IPS-15b (cell line): Measurements from ENCODE around the gene CTCF.

Source experiments
- H3K27me3 ChIP-seq: one replicate; pipeline ENCODE4 v1.6.1; 2013; ENCODE audit warnings: low read length; ENCODE audit not compliant: control insufficient read depth, insufficient read depth
- H3K36me3 ChIP-seq: one replicate; pipeline ENCODE4 v1.6.1; 2013; ENCODE audit warnings: low read length; ENCODE audit not compliant: control insufficient read depth, insufficient read depth
- H3K4me1 ChIP-seq: one replicate; pipeline ENCODE4 v1.6.1; 2013; ENCODE audit warnings: mild to moderate bottlenecking, low read length; ENCODE audit not compliant: control insufficient read depth, insufficient read depth
- H3K4me3 ChIP-seq: one replicate; pipeline ENCODE4 v1.5.1; 2013; ENCODE audit warnings: low read depth, low read length
- H3K9ac ChIP-seq: one replicate; pipeline ENCODE4 v1.6.1; 2013; ENCODE audit warnings: low read depth, mild to moderate bottlenecking, low read length
- H3K9me3 ChIP-seq: one replicate; pipeline ENCODE4 v1.6.1; 2013; ENCODE audit warnings: mild to moderate bottlenecking, low read length; ENCODE audit not compliant: control insufficient read depth, insufficient read depth

Gene CTCF

DNA sequence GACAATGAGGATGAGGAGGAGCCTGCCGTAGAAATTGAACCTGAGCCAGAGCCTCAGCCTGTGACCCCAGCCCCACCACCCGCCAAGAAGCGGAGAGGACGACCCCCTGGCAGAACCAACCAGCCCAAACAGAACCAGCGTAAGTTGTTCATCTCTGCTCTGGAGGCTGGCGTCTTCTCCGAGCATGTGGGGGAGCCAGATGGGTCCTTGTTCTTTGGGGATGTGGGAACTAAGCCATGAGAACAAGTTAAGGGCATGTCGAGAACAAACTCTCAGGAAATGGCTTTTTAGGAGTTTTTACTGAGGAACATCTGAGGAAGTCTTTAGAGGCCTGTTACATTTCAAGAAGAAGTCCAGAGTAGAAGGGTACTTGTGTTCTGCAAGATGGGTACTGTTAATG is 74.4 kb downstream of the CTCF start:
- H3K4me1 ChIP-seq = no peaks in the 10 kb centered on the region
- H3K9me3 ChIP-seq = no peaks in the 10 kb centered on the region
- H3K9ac ChIP-seq = no peak overlapping the region
- H3K4me3 ChIP-seq = no peak overlapping the region
- no peaks in the 10 kb centered on the region for H3K27me3 ChIP-seq
- peaks cover 44% of the 10 kb centered on the region for H3K36me3 ChIP-seq

DNA sequence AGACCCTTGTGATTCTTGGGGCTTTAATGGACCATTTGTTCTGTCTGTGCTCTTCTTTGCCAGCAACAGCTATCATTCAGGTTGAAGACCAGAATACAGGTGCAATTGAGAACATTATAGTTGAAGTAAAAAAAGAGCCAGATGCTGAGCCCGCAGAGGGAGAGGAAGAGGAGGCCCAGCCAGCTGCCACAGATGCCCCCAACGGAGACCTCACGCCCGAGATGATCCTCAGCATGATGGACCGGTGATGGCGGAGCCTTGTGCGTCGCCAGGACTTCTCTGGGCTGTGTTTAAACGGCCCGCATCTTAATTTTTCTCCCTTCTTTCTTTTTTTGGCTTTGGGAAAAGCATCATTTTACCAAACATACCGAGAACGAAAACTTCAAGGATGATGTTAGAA is 75.3 kb downstream of the CTCF start:
- no peaks in the 10 kb centered on the region for H3K4me1 ChIP-seq
- H3K27me3 ChIP-seq = no peaks in the 10 kb centered on the region
- H3K9me3 ChIP-seq = no peaks in the 10 kb centered on the region
- H3K4me3 ChIP-seq = no peak overlapping the region
- peaks cover 37% of the 10 kb centered on the region for H3K36me3 ChIP-seq
- H3K9ac ChIP-seq = no peak overlapping the region

DNA sequence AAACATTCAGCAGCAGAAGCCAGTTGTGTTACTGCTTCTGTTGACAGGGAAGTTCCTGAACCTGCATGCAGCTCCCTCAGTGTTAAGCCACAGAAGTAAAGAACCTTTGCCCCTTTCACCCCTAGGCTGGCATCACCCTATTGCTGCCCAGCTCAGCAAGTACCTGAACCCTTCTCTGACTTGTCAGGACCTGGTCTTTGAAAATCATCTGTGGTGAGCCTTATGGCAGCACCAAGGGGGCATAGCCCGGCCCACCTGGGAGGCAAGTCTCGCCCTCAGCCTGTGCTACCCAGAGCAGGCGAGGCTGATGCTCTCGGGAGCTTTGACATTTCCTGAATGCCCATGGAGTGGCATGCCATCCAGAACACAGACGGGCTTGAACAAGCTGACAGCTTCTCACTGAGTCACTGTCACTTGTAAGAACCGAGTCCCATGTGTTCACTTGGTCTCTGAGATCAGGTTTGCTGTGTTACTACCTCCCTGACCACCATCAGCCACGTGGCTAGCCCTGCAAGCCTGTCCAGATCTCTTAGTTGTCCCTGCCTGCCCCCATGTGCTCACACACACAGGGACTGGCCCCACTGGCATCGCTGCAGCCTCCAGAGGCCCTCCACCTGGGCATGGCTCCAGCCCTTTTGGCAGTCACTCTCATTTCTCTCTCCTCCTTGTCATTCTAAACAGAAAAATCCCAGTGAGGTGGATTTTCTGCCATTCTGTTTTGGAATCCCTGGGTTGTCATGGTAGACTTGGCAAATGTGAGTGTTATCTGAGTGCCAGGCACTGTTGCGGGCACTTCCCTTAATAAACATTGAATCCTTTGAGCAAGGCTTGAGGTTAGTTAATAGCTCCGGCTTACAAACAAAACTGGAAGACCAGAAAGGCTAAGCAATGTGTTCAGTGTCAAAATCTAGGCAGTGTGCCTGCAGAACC is 79.7 kb downstream of the CTCF start:
- Histone ChIP-seq H3K36me3 (peaks cover 21% of the 10 kb centered on the region), H3K9me3 (no peaks in the 10 kb centered on the region), H3K4me1 (no peaks in the 10 kb centered on the region), H3K4me3 (no peak overlapping the region), H3K9ac (no peak overlapping the region), H3K27me3 (no peaks in the 10 kb centered on the region)

DNA sequence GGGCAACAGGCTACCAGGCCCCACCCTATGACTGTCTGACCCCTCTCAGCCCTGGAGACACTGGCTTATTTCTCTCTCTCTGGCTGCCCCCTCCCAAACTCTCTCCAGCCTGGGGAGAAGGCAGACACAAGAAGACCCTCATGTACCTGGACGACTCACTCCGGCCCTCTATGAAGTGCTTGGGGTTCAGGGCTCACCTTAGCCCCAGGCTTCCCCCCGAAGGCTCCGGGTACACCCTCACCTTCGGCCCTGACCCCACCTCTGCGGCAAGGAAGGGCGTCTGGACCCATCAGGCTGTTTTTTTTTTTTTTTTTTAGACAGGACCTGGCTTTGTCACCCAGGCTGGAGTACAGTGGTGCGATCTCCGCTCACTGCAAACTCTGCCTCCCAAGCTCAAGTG is 81.7 kb downstream of the CTCF start:
- Histone ChIP-seq H3K9ac (no peak overlapping the region), H3K36me3 (peaks cover 6% of the 10 kb centered on the region), H3K4me1 (no peaks in the 10 kb centered on the region)

DNA sequence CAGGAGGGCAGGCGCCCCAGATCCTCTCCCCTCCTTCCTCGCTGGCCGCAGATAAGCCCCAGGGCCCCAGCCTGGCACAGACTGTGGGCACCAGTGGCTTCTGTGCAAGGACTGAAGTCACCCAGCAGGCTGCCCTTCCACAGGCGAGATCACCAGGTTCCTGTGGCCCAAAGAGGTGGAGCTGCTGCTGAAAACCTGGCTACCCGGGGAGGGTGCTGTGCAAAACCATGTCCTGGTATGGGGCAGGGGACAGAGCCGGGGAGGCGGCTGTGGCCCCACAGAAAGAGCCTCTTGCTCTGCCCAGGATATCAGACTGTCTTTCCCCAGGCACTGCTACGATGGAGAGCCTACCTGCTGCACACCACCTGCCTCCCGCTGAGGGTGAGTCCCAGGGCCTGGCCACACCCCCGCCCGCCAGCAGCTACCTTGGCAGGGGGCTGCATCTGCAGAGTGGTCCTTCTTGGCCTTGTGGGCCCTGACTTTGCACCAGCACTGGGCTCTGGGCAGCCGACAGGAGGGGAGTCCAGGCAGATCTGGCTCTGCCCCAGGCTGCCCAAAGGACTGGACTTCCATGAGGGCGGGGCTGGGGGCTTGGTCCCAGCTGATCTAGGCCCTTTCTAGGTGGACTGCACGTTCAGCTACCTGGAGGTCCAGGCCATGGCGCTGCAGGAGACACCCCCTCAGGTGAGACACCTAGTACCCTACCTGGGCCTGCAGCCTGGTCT is 83.2 kb downstream of the CTCF start:
- H3K9ac ChIP-seq = peak overlapping the region; percentile 73
- peaks cover 2% of the 10 kb centered on the region for H3K4me1 ChIP-seq
- peaks cover 5% of the 10 kb centered on the region for H3K27me3 ChIP-seq
- peaks cover 2% of the 10 kb centered on the region for H3K36me3 ChIP-seq
- no peaks in the 10 kb centered on the region for H3K9me3 ChIP-seq
- peak overlapping the region; percentile 56 for H3K4me3 ChIP-seq

More for the DNA sequence above, 81.7 kb downstream of the CTCF start:
- H3K9me3 ChIP-seq = no peaks in the 10 kb centered on the region
- H3K27me3 ChIP-seq = peaks cover 5% of the 10 kb centered on the region
- H3K4me3 ChIP-seq = no peak overlapping the region

DNA sequence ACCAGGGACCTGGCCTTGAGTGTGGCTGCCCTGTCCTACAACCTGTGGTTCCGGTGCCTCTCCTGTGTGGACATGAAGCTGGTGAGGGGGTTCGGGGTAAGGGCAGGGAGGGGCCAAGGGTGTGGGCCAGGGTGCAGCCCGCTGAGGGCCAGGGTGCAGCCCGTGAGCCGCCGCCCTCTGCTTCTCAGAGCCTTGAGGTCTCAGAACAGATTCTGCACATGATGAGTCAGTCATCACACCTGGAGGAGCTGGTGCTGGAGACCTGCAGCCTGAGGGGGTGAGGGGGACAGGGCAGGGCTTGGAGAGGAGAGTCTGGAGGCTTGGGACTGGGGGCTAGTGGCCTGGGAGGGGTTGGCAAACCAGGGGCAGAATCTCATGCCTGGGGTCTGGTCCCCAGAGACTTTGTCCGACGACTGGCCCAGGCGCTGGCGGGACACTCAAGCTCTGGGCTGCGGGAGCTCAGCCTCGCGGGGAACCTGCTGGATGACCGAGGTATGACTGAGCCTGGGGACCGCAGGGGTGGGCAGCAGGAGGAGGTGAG is 84.9 kb downstream of the CTCF start:
- Histone ChIP-seq H3K4me1 (peaks cover 2% of the 10 kb centered on the region), H3K36me3 (peaks cover 2% of the 10 kb centered on the region), H3K9ac (no peak overlapping the region), H3K4me3 (no peak overlapping the region), H3K9me3 (no peaks in the 10 kb centered on the region), H3K27me3 (peaks cover 5% of the 10 kb centered on the region)

DNA sequence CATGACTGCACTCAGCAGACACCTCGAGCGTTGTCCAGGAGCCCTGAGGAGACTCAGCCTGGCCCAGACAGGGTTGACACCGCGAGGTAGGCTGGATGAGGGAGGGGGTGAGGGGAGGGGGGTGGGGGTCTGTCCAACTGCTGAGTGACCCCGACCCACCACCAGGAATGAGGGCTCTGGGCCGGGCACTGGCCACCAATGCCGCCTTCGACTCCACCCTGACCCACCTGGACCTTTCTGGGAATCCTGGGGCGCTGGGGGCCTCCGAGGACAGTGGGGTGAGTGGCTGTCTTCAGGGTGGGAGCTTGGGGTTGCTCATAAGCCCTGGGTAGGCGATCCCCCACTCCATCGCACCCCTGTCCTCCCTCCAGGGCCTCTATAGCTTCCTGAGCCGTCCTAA is 85.4 kb downstream of the CTCF start:
- Histone ChIP-seq H3K36me3 (peaks cover 2% of the 10 kb centered on the region), H3K4me3 (no peak overlapping the region), H3K4me1 (peaks cover 2% of the 10 kb centered on the region), H3K9ac (no peak overlapping the region), H3K9me3 (no peaks in the 10 kb centered on the region), H3K27me3 (peaks cover 5% of the 10 kb centered on the region)

DNA sequence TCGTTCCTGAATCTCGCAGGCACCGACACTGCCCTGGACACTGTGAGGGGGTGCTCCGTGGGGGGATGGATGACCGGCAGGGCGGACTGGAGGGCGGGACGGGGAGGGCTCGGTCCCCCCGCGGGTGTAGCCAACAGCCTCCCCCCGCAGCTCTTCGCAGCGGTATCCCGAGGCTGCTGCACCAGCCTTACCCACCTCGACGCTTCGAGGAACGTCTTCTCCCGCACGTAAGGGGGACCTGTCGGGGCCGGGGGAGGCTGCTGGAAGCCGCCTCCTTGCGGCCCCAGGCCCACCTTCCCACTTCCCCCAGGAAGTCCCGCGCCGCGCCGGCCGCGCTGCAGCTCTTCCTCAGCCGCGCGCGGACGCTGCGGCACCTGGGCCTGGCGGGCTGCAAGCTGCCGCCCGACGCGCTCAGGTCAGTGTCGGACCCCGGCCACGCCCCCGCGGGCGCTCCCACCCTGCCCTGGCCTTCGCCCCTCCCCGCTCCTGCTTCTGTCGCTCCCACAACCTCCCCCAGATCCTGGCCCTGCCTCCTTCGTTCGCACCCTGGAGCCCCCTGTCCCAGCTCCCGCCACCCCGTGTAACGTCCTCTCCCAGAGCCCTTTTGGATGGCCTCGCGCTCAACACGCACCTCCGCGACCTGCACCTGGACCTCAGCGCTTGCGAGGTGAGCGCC is 85.9 kb downstream of the CTCF start:
- Histone ChIP-seq H3K9ac (no peak overlapping the region), H3K4me1 (peaks cover 2% of the 10 kb centered on the region), H3K9me3 (no peaks in the 10 kb centered on the region), H3K36me3 (peaks cover 2% of the 10 kb centered on the region), H3K27me3 (peaks cover 5% of the 10 kb centered on the region), H3K4me3 (no peak overlapping the region)

DNA sequence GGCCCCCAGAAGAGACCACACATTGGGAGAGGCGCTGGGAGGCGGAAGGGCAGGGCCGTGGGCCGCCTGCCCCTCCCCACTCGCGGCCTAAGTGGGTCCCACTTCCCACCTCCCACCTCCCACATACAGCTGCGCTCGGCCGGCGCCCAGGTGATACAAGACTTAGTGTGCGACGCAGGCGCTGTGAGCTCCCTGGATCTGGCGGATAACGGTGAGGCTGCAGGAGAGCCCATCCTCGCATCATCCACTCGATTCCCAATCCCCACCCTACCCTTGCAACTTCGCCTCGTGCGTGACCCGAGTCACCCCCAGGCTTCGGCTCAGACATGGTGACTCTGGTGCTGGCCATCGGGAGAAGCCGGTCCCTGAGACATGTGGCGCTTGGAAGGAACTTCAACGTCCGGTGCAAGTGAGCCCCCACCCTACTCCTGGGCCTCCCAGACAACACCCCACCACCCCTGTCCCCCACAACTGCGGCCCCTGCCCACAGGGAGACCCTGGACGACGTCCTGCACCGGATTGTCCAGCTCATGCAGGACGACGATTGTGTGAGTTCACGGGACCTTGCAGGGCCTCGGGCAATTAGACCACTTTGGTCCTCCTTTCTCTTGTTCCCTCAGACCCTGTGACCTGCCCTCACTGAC is 86.6 kb downstream of the CTCF start:
- Histone ChIP-seq H3K9me3 (no peaks in the 10 kb centered on the region), H3K36me3 (peaks cover 2% of the 10 kb centered on the region), H3K4me3 (no peak overlapping the region), H3K27me3 (peaks cover 5% of the 10 kb centered on the region), H3K4me1 (peaks cover 2% of the 10 kb centered on the region), H3K9ac (no peak overlapping the region)

DNA sequence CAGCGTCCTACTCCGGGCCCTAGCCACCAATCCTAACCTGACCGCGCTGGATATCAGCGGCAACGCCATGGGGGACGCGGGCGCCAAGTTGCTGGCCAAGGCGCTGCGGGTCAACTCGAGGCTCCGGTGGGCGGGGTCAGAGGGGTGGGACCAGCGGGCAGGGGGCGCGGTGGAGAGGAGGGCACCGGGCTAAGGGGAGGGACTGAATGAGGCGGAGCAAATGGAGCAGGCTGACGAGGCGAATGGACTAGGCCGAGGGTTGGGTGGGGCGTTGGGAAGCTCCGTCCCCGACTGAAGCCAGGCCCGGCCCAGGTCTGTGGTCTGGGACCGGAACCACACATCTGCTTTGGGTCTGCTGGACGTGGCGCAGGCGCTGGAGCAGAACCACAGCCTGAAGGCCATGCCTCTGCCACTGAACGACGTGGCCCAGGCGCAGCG is 87.2 kb downstream of the CTCF start:
- H3K9ac ChIP-seq = no peak overlapping the region
- peaks cover 2% of the 10 kb centered on the region for H3K4me1 ChIP-seq
- H3K36me3 ChIP-seq = peaks cover 2% of the 10 kb centered on the region
- no peak overlapping the region for H3K4me3 ChIP-seq
- peaks cover 5% of the 10 kb centered on the region for H3K27me3 ChIP-seq
- no peaks in the 10 kb centered on the region for H3K9me3 ChIP-seq

DNA sequence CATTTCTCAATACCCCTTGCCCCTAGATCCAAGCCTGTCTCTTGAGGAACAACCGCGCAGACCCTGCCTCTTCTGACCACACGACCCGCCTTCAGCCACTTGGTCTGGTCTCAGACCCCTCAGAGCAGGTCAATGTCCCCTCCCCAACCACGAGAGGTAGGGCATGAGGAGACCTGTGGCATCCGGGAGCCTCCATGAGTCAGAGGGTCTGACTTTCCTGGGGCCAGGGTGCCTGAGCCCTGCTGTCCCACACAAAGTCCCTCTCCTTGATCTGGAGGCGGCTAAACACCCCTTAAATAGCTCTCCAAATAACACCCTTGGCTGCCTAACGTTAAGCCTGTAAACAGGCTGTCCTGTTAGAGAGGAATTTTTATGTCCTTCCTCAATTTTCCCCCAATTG is 87.7 kb downstream of the CTCF start:
- Histone ChIP-seq H3K9ac (no peak overlapping the region), H3K27me3 (peaks cover 5% of the 10 kb centered on the region), H3K4me1 (peaks cover 2% of the 10 kb centered on the region), H3K36me3 (peaks cover 2% of the 10 kb centered on the region), H3K9me3 (no peaks in the 10 kb centered on the region), H3K4me3 (no peak overlapping the region)
